Iris pigment epithelial cell (primary cell): ENCODE results near the gene NRTN.
"Not testable (repeated sequence)": the region's sequence is repeated elsewhere in the genome, so short reads cannot be mapped to it uniquely, and the experiment has no call there.

Source experiments
- DNase-seq: peaks from one replicate; pipeline ENCODE4 v3.0.0-alpha.2; 2011; ENCODE audit warnings: low read depth

Gene NRTN, protein sequence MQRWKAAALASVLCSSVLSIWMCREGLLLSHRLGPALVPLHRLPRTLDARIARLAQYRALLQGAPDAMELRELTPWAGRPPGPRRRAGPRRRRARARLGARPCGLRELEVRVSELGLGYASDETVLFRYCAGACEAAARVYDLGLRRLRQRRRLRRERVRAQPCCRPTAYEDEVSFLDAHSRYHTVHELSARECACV

DNA sequence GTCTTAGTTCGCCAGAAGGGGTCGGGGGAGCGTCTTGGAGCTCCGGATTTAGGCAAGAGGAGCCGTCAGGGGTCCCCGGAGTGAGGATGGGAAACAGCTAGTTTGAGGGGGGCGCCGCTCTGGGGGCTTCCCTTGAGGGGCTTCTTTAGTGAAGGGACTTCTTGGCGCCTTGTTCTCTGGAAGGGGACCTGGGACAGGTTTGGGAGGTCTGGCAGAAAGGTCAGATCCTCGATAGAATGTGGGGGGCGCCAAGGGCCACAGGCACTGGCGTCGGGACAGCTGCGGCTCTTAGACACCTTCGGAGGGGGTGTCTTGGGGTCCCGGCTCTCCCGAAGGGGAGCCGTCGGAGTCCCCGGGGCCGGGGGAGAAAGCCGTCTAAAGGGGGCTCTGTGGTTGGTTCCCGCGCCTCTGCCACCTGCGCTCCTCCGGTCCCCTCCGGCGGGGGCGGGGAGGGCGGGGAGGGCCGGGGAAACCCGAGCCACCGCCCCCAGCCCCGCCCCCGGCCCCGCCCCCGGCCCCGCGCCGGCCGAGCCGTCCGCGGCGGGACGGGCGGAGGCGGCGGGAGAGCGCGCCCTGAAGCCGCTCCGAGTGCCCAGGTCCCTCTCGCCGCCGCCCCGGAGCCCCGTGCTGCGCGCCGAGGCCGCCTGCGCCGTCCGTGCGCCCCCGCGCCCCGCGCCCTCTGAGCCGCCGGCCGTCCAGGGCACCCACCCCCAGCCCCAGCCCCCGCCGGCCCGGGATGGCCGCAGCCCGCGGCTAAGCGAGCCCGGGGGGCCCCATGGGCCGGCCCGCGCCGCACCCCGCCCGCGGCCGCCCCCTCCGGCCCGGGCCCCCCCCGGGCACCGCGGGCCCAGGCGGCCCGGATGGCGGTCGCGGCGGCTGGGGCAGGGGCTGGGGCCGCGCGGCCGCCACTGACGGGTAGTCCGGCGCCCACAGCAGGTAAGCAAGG is at the start of gene NRTN:
TSS of gene NRTN (plus strand) at position 552 of the 946 bp plus-strand sequence. CDS start 19,099 bp downstream, outside the sequence.
- no peak for DNase-seq

DNA sequence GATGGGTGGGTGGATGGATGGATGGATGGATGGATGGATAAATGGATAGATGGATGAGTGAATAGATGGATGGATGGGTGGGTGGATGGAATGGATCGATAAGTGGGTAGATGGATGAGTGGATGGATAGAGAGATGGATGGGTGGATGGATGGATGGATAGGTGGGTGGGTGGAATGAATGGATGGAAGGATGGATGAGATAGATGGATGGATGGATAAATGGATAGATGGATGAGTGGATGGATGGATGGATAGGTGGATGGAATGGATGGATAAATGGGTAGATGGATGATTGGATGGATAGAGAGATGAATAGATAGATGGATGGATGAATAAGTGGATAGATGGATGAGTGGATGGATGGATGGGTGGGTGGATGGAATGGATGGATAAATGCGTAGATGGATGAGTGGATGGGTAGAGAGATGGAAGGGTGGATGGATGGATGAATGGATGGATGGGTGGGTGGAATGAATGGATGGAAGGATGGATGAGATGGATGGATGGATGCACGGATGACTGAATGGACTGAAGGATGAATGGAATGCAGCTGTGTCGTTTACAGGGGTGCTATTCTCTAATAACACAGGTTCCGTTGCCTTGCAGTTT is 42.2 kb upstream of the NRTN start:
- no peak for DNase-seq

DNA sequence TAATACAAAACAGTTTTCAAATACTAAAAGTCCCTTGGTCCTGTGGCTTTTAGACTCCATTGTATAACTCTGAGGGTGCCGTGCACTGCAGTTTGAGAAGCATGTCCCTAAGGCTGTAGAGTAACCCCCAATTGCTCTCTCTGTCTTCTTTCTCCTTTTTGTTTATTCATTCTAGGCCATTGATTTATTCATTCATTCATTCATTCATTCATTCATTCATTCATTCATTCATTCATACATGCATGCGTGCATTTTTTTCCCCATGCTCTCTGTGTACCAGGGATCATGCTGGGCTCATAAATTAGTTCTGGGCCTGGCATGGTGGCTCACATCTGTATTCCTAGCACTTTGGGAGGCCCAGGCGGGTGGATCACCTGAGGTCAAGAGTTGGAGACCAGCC is 39.6 kb upstream of the NRTN start:
- no peak for DNase-seq

DNA sequence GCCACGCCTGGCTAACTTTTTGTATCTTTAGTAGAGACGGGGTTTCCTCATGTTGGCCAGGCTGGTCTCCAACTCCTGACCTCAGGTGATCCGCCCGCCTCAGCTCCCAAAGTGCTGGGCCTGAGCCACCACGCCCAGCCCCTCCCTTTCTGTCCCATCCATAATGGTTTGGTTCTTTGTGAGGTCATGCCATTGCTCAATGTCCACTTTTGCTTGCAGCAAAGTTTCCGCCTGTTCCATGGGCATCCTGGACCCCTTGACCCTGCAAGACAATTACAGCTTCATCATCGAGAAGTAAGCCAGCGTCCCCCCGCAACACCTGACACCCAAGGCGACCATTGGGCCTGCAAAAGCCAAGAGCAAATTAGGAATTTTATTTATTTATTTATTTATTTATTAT is 36.9 kb upstream of the NRTN start:
- no peak for DNase-seq

DNA sequence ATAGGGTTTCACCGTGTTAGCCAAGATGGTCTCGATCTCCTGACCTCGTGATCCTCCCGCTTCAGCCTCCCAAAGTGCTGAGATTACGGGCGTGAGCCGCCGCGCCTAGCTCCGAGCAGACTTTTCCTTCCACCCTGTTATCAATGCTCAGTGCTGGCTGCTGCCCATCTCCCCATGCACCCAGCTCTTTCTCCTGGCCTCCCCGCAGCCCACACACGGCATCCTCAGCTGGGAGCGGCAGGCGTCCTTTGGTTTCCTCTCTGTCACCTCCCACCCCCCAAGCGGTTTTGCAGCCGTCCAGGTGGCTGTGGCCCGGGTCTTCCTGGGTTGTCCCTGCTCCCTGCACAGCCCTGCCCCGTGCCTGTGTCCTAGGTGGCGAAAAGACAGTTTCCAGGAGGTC is 32.5 kb upstream of the NRTN start:
- no peak for DNase-seq

DNA sequence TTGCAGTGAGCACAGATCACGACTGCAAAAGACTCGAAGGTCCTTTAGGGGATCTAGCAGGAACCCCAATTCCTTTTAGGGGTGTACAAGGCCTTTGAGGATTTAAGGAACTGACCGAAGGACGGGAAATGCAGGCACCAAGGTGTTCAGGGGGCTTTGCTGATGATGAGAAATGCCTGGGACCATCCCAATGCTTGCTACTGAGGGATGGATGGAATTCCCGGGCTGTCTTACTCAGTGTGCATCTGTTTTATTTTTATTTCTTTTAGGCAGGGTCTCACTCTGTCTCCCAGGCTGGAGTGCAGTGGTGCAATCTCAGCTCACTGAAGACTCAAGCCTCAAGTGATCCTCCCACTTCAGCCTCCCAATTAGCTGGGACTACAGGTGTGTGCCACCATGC is 31.6 kb upstream of the NRTN start:
- DNase-seq, result no peak

DNA sequence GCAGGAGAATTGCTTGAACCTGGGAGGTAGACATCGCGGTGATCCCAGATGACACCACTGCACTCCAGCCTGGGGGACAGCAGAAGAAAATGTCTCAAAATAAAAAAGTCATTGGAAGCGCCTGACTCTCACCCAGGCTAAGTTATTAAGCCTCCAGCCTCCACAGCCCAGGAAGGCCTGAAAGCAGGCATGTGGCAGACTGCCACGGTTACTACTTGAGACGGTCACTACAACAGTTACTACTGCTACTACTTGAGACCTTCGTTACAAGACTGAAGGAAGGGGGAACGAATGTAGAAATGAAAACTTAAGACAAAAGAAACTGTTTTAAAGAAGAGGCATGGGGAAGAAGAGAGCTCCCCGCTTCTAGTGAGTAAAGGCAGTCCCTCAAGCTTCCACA is 29.9 kb upstream of the NRTN start:
- DNase-seq, result no peak

DNA sequence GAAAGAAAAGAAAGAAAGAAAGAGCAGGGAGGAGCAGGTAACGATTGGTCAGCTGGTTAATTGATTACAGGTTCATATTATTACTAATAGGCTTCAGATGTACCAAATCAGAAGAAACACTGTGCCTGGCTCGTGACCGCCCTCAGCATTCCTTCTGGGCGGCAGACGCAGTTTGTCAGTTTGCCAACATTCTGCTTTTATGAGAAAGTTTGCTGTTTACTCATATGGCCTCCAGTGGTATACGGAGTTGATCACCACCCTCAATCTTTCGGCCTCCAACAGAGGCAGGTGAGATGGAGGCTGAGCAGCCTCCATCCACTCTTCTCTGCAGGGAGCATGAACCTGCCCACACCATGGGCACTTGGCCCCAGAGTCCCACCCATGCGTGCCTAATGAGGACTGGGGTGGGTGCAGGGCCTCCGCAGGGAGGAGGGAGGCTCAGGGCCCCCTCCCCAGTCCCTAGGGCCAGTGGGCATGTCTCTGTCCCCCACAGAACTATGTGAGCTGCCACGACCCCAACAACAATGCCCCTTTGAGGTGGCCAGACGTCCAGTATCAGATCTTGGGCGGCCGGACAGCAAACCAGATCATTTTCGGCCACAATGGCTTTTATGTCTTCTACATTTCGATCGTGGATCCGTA is 29.1 kb upstream of the NRTN start:
- peak; percentile 50 for DNase-seq

DNA sequence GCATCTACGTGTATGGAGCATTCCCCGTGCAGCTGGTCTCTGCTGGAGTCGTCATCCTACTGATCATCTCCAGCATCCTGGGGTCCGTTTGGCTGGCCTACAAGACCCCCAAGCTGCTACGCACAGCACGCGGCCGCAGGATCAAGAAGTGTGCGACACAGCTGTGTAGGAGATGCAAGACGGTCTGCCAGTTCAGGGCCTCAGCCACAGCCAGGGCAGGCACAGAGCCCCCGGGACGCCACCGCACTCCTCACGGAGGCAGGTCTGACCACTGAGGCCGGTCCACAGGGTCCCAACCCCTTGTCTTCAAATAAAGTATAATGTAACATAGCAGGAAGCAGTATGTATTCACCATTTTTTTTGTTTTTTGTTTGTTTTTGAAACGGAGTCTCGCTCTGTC is 26.5 kb upstream of the NRTN start:
- DNase-seq, result no peak

DNA sequence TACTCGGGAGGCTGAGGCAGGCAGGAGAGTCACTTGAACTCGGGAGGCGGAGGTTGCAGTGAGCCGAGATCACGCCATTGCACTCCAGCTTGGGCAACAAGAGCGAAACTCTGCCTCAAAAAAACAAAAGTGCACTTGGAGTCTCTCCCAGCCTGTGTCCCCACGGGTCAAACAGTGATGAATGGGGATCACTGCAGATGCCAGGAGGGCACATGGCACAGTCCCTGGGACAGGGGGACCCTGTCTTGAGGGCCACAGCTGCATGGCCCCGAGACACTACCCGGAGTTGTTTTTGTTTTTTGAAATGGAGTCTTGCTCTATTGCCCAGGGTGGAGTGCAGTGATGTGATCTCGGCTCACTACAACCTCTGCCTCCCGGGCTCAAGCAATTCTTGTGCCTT is 24.0 kb upstream of the NRTN start:
- not testable (repeated sequence) for DNase-seq

DNA sequence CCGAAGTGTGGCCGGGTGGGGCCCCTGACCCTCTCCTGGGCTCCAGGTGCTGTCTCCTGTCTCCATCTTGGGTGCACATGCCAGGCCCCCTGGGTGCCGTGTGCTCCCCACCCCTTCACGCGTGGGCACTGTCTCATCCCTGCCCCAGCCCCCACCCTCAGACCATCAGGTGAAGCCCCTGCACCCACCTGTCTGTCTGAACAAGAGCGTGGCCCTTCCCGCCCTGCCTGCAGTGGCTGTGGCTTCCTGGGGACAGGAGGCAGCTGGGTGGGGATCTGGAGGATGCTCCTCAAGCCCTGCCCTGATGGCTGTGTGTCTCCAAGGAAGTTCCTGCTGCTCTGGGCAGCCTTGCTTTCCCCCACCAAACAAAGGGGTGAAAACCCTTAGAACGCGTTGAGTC is 22.5 kb upstream of the NRTN start:
- DNase-seq, result no peak

DNA sequence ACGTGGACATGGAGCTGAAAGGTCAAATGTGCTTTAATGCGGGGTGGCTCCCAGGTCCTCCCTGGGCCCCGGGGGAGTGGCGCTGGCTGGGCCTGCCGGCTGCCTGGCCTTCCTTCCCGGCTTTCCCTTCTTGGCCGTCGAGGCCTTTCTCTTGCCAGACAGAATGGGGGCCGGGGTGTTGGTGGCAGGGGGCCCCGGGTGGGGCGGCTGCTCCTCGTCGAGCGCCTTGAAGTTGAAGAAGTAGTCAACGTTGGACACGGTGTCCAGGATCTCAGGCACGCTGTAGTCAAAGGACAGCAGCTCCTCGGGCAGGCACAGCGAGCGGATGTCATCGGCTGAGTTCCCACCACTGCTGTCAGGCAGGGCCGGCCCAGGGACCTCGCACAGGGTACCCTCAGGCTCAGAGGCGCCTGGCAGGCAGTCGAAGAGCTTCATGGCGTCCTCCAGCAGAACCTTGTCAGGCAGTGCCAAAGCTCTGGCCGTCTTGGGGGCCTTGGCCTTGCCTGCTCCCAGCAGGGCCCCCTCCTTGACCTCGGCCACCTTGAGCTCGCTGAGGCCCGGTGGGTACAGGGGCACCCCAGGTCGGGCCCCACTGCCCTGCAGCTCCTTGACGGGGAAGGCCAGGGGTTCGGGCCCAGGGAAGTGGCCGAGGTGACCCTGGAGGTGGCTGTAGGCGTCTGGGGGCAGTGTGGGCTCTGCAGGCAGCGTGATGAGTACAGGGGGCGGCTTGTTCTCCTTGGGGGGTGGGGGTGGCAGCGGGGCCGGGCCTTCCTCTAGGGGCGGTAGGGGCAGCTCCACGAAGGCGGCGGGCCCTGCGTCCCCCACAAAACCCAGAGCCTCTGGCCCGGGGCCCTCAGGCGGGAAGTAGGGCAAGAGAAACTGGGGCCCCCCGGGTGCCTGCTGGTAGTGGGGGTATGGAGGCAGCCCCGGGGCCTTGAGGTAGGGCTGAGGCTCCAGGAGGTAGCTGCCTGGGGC is 21.6 kb upstream of the NRTN start:
- DNase-seq, result no peak

DNA sequence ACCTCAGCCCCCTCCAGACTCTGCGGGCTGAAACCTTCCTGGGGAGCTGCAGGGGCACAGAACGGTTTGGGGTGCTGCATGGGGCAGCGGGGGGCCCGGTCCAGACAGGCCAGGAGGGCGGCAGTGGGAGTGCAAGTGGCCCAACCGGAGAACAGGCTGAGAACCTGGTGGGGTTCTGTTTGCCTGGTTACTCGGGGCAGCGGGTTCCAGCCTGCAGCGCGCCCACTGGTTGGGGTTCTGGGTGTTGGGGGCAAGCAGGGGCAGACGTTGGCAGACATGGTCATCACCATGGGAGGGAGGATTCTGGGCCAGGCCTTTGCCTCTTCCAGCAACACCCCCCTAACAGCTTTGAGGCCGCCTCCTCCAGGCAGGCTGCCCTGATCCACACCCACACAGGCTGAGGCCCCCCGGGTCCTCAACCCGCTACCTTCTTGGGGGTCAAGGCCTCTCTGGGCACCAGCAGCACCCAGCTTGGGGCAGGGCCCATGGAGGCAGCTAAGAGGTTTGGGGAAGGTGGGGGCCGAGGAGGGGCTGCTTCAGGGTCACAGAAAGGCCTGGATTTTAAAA is 20.2 kb upstream of the NRTN start, which contains the start of gene PRR22:
TSS of gene PRR22 (minus strand) at position 166 of the 567 bp plus-strand sequence. CDS start at position 80, 86 bp downstream.
- DNase-seq, result no peak

DNA sequence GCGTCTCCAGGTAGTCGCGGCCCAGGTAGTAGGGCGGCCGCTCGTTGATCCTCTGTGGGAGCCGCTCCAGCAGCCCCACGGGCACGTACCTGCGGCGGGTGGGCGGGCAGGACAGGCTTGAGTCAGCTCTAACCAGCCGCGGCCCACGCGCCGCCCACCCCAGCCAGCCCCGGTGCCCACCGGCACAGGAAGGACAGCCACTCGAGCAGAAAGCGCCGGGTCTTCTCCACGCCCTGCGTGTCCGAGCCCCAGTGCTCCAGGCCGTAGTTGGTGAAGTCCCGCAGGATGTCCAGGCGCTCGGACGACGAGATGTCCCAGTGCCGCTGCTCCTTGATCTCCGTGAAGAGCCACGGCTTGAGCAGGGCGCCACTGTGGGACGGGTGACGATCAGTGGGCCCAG is 19.4 kb upstream of the NRTN start:
- no peak for DNase-seq

DNA sequence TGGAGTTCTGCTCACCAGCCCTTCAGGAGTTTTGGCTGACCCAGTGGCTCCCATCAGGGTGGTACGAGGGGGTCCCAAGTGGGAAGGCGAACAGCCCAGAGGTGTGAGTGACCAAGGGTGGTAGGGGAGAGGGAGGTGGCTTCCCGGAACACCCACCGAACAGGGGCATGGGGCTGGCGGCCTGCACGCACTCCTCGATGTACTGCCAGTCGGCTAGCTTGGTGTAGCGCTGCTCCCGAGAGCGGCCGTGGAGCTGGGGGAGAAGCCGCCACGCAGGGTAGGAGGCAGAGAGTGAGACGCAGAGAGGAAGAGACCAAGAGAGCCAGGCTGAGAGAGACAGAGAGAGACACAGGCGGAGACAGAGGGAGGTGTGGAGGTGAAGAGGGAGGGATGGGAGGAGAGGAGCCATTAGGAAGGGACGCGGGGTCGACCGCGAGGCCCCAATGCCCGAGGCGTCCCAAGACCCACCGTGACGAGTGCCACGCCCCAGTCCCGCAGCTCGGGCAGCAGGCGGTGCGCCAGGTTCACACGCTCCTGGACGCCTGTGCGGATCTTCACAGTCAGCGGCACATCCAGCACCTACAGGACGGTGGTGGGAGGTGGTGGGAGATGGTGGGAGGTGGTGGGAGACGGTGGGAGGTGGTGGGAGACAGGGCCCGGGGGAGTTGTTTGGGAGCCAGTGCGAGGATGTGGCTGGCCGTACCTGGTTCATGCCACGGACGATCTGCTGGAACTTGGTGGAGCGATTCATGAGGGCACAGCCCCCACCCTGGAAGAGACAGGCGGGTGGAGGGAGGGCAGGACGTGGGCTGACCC is 18.1 kb upstream of the NRTN start:
- DNase-seq, result no peak

DNA sequence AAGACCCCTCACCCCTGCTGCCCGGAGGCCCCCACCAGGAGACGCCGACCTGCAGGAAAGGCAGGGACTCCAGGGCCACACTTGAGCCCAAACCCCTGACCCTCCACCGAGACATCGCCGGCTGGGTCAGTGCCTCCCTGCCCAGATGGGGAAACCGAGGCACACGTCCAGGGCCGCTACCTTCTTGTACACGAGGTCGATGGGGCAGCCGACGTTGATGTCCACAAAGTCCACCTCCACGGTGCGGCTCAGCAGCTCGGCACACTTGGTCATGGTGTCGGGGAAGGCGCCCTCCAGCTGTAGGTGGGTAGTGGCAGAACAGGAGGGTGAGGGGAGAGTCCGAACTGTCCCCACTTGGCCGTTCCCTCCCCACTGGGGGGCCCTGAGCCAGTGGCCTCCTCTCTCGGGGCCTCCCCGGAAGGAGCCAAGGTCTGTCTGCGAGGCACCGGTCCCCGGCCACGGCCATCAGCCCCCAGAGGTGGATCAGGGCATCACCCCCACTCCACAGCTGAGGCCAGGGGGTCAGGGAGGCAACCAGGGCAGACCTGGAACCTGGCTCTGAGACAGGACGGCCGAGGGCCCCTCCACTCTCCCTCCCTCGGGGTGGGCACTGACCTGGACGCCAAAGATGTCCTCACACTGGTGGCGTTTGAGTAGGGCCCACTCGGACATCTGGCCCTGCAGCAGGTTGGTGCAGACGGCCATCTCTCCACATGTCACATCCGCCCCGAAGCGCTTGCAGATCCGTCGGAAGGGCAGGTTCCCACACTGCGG is 17.3 kb upstream of the NRTN start:
- DNase-seq, result no peak

DNA sequence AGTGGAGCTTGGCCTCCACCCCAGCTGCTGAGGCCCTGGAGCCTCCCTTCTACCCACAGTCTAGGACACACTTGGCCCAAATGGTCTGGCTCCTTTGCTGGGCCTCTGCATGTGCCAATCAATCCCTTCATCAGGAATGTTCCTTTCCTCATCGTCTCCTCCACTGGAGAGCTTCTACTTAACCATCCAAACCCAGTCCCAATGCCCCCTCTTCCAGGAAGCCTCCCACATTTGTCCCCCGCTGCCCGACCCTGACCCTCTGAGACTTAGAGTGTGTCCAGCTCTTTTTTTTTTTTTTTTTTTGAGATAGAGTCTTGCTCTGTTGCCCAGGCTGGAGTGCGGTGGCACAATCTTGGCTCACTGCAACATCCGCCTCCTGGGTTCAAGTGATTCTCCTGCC is 16.4 kb upstream of the NRTN start:
- DNase-seq, result no peak

DNA sequence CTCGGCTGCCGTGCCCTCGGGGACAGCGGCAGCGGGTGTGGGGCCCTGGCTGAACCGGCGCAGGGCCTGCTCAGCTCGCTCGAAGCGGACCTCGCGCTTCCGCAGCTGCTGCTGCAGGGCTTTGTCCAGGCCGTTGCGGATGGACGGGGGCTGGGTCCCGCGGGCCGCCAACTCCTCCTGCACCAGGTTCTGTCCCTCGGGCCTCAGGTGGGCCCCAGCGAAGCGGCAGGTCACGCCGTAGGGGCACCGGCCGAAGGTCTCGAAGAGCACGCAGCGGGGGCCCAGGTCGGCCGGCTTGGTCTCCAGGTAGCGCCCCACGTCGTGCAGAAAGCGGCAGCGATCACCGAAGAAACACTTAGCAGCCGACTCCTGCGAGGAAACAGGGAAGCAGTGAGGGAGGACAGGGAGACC is 15.5 kb upstream of the NRTN start:
- DNase-seq, result no peak

DNA sequence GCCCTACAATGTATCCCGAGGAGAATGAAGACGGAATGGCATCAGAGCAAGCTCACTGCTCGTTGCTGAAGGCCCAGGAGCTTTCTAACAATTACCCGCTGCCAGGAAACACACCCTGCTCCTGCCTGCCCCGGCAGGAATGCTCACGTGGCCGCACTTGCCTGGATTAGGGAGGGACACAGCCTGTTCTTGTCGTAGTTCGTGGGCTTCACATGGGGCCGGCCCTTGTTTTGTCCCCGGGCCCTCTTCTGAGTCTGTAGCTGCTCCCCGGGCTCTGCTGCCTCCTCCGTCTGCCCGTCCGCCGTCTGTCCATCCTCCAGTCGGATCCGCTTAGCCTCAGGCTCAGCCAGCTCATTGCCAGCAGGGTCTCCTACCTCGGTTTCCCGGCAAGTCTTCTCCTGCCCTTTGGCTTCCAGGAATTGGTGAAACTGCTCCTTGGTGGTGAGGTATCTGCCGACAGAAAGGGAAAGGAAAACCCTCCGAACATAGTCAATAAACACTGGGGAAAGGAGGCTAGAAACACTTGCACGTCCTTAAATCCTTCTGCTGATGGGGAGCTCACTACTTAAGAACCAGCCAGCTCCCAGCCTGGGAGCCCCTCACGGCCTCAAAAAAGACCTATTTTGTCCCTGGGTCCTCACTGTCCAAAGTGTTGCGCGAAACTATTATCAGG is 14.8 kb upstream of the NRTN start:
- no peak for DNase-seq
